HCT116 (cell line): ENCODE measurements around the gene EGFR. TPM values are rescaled to one million over a fixed set of nuclear protein-coding genes. Genes with fewer than 3 reads are reported as not detected.
A peak's percentile ranks its signal among the peaks of the same experiment; 100 is the strongest.

Source experiments
- ATAC-seq: fragments of 200-7000 bp; cut with Tn5 transposase; 2 replicates; pipeline ENCODE4 v1.9.1; 2020; ENCODE audit warnings: mild to moderate bottlenecking, moderate library complexity
- BruUV-seq: library from RNA; stranded (reverse); fragments of 400-500 nt; replicated peaks from 2 replicates; lab custom pipeline; 2021; lab: Mats Ljungman, UMichigan
- CTCF ChIA-PET: fragments of 300-600 bp; sonication (Branson Sonifier 250); formaldehyde crosslinking; loops from one replicate; lab custom pipeline; 2021; ENCODE audit warnings: antibody characterized with exemption; lab: Charles Lee
- POLR2A ChIA-PET: fragments of 300-600, 350-600 bp; sonication (Branson Sonifier 250); formaldehyde crosslinking; loops from one replicate; lab custom pipeline; 2021; ENCODE audit warnings: antibody characterized with exemption; lab: Charles Lee
- RAD21 ChIA-PET, 2 experiments: fragments of 300-600 bp; sonication (Branson Sonifier 250); formaldehyde crosslinking; loops; one replicate each; lab custom pipeline; 2023; ENCODE audit warnings: low total read pairs in 2 of 2; ENCODE audit not compliant: uncharacterized antibody in 2 of 2, unreplicated experiment in 2 of 2, low non-redundant PET in 1 of 2; lab: Charles Lee
- DNase-seq: peaks from one replicate; pipeline ENCODE4 v3.0.0-alpha.2; 2010; ENCODE audit warnings: low read depth, low spot score
- H2AFZ ChIP-seq: fragments of 200-600 bp; shearing (Covaris generic), sonication (generic); 2 replicates; pipeline ENCODE4 v1.6.1; 2017; ENCODE audit warnings: low read depth, mixed run types, mixed read lengths, antibody characterized with exemption, low read length; ENCODE audit not compliant: poor library complexity, severe bottlenecking
- H3K27ac ChIP-seq: 2 replicates; pipeline ENCODE4 v1.5.1; 2012; ENCODE audit warnings: low read depth, low read length
- H3K27me3 ChIP-seq: fragments of 200-600 bp; sonication (generic); 2 replicates; pipeline ENCODE4 v1.6.1; 2016; ENCODE audit warnings: mixed run types, low read length, mixed read lengths; ENCODE audit not compliant: insufficient read depth
- H3K36me3 ChIP-seq, 2 experiments: fragments of 200-500 bp in 1 of 2; fragments of 200-600 bp in 1 of 2; sonication (Bioruptor generic) in 1 of 2; sonication (generic) in 1 of 2; 2 replicates each; pipeline versions ENCODE4 v1.5.1 to v1.6.1; 2014 to 2016; ENCODE audit warnings: low read length in 2 of 2, inconsistent platforms in 1 of 2, mixed read lengths in 1 of 2, mixed run types in 1 of 2; ENCODE audit not compliant: insufficient read depth in 2 of 2, control insufficient read depth in 1 of 2
- H3K4me1 ChIP-seq, 2 experiments: fragments of 200-600 bp in 1 of 2; sonication (generic) in 1 of 2; 2 replicates each; pipeline versions ENCODE4 v1.5.1 to v1.6.1; 2012 to 2017; ENCODE audit warnings: low read length in 2 of 2, inconsistent platforms in 1 of 2, mild to moderate bottlenecking in 1 of 2, mixed read lengths in 1 of 2, mixed run types in 1 of 2, moderate library complexity in 1 of 2; ENCODE audit not compliant: insufficient read depth in 2 of 2, control insufficient read depth in 1 of 2
- H3K4me2 ChIP-seq: fragments of 200-600 bp; sonication (generic); 2 replicates; pipeline ENCODE4 v1.6.1; 2017; ENCODE audit warnings: mixed run types, low read length, mixed read lengths
- H3K4me3 ChIP-seq, 2 experiments: fragments of 200-600 bp in 1 of 2; sonication (generic) in 1 of 2; replicated peaks in 1 of 2; 2 replicates each; pipeline ENCODE4 v1.5.1; 2011 to 2016; ENCODE audit warnings: low read length in 2 of 2, control low read depth in 1 of 2, low read depth in 1 of 2, mild to moderate bottlenecking in 1 of 2, mixed read lengths in 1 of 2, mixed run types in 1 of 2
- H3K79me2 ChIP-seq: fragments of 200-600 bp; sonication (generic); 2 replicates; pipeline ENCODE4 v1.6.1; 2017; ENCODE audit warnings: mild to moderate bottlenecking, mixed run types, low read length, moderate library complexity, mixed read lengths; ENCODE audit not compliant: insufficient read depth
- H3K9ac ChIP-seq: fragments of 200-600 bp; sonication (generic); 2 replicates; pipeline ENCODE4 v1.6.1; 2016; ENCODE audit warnings: low read length, mixed read lengths
- H3K9me2 ChIP-seq: fragments of 200-600 bp; sonication (generic), shearing (Covaris generic); 2 replicates; pipeline ENCODE4 v1.6.1; 2017; ENCODE audit warnings: mixed run types, mild to moderate bottlenecking, moderate library complexity; ENCODE audit not compliant: insufficient read depth
- H3K9me3 ChIP-seq, 2 experiments: fragments of 200-500 bp in 1 of 2; fragments of 200-600 bp in 1 of 2; sonication (Bioruptor generic) in 1 of 2; sonication (generic) in 1 of 2; 2 replicates each; pipeline ENCODE4 v1.6.1; 2014 to 2017; ENCODE audit warnings: low read length in 2 of 2, mixed read lengths in 2 of 2, inconsistent platforms in 1 of 2, low read depth in 1 of 2, mild to moderate bottlenecking in 1 of 2, mixed run types in 1 of 2, moderate library complexity in 1 of 2; ENCODE audit not compliant: control insufficient read depth in 1 of 2, insufficient read depth in 1 of 2
- H4K20me1 ChIP-seq: fragments of 200-600 bp; sonication (generic), shearing (Covaris generic); 2 replicates; pipeline ENCODE4 v1.6.1; 2017; ENCODE audit warnings: mixed run types, mild to moderate bottlenecking, moderate library complexity; ENCODE audit not compliant: insufficient read depth
- EGR1 ChIP-seq: IDR thresholded peaks from 2 replicates; pipeline ENCODE4 v1.6.1; 2012; ENCODE audit warnings: low read depth
- EZH2 ChIP-seq: fragments of 200-600 bp; sonication (generic); IDR thresholded peaks from 2 replicates; pipeline ENCODE4 v1.6.1; 2017; ENCODE audit warnings: antibody characterized with exemption, mixed run types
- FOSL1 ChIP-seq: IDR thresholded peaks from 2 replicates; pipeline ENCODE4 v1.6.1; 2012; ENCODE audit warnings: low read depth
- JUND ChIP-seq: IDR thresholded peaks from 2 replicates; pipeline ENCODE4 v1.6.1; 2012
- POLR2A ChIP-seq: IDR thresholded peaks from 2 replicates; pipeline ENCODE4 v1.7.0; 2011; ENCODE audit warnings: borderline replicate concordance; ENCODE audit not compliant: insufficient read depth, insufficient read length; ENCODE audit errors: extremely low read depth
- SP1 ChIP-seq: IDR thresholded peaks from 2 replicates; pipeline ENCODE4 v1.6.1; 2012; ENCODE audit warnings: low read depth
- TCF7L2 ChIP-seq: IDR thresholded peaks from 2 replicates; pipeline ENCODE4 v1.7.0; 2011; ENCODE audit warnings: borderline replicate concordance, inconsistent platforms; ENCODE audit not compliant: insufficient read depth, insufficient read length; ENCODE audit errors: extremely low read depth
- ZBTB33 ChIP-seq: IDR thresholded peaks from 2 replicates; pipeline ENCODE4 v1.6.1; 2011; ENCODE audit warnings: mild to moderate bottlenecking, low read length, moderate library complexity; ENCODE audit not compliant: insufficient replicate concordance; ENCODE audit errors: extremely low read depth
- ZNF274 ChIP-seq: fragments of 200-500 bp; sonication (Bioruptor generic); IDR thresholded peaks from 2 replicates; pipeline ENCODE4 v1.6.1; 2014; ENCODE audit warnings: mild to moderate bottlenecking, low read depth, low read length, inconsistent platforms
- intact Hi-C: fragments of 100-400 bp; cut with micrococcal nuclease; formaldehyde crosslinking; loops from 2 replicates; pipeline ENCODE4 v1.10.0; 2022
- total RNA-seq: library from RNA; stranded (reverse); gene quantifications from one replicate; pipeline ENCODE4 v1.2.1, GENCODE V29; 2021; ENCODE audit not compliant: unreplicated experiment
- TF ChIP-seq, protein P1 (sequence below): IDR thresholded peaks from 2 replicates; pipeline ENCODE4 v1.6.1; 2012
- TF ChIP-seq, protein P2 (sequence below): IDR thresholded peaks from 2 replicates; pipeline ENCODE4 v1.6.1; 2012

Gene EGFR
- total RNA-seq, 1 experiment from 2014 or later, result 71.5 TPM

- Histone ChIP-seq H3K27ac (peak overlapping the region; percentile 57), H4K20me1 (no peaks in the 10 kb centered on the region), H3K9me3 (no peaks in the 10 kb centered on the region), H3K4me3 (peak overlapping the region in 1 of 2 experiments; percentile 28; a peak in 2 of 4 replicates), H2AFZ (no peak overlapping the region), H3K9me2 (no peaks in the 10 kb centered on the region), H3K4me1 (peaks cover 57 to 98% of the 10 kb centered on the region in 2 experiments), H3K27me3 (no peaks in the 10 kb centered on the region), H3K4me2 (peak overlapping the region; percentile 68), H3K36me3 (no peaks in the 10 kb centered on the region), H3K79me2 (peaks cover 83% of the 10 kb centered on the region), H3K9ac (peak overlapping the region; percentile 52)
- RAD21 ChIA-PET, result interaction anchor here in 1 of 2 experiments (1.4 kb wide), 1 partner anchor 24 kb away, joined by 5 read pairs; no protein-coding TSS in a partner anchor
- intact Hi-C loops, result no loop called here
- no TSS peak for BruUV-seq
- ATAC-seq, result peak; percentile 37
- CTCF ChIA-PET, result no interaction called here
- TF ChIP-seq ZNF274, result no peak
- TF ChIP-seq SP1, result no peak
- TF ChIP-seq TCF7L2, result no peak
- TF ChIP-seq, protein P1, sequence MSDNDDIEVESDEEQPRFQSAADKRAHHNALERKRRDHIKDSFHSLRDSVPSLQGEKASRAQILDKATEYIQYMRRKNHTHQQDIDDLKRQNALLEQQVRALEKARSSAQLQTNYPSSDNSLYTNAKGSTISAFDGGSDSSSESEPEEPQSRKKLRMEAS, result no peak
- no peak for TF ChIP-seq JUND
- TF ChIP-seq EZH2, result no peak
- no peak for TF ChIP-seq FOSL1
- TF ChIP-seq, protein P2, sequence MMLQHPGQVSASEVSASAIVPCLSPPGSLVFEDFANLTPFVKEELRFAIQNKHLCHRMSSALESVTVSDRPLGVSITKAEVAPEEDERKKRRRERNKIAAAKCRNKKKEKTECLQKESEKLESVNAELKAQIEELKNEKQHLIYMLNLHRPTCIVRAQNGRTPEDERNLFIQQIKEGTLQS, result no peak
- no peak for TF ChIP-seq POLR2A
- no peak for TF ChIP-seq ZBTB33
- no peak for TF ChIP-seq EGR1
- no peak for DNase-seq
- POLR2A ChIA-PET, result interaction anchor here (1.0 to 1.2 kb wide), 2 partner anchors 23 to 24 kb away, joined by 3 read pairs; no protein-coding TSS in a partner anchor
These were observed 90.0 kb downstream of the EGFR start for GRCh38 chr7:55108818-55109217.
